Measurements from ENCODE around the gene CRISP1. TPM values are rescaled to one million over a fixed set of nuclear protein-coding genes. Genes with fewer than 3 reads are reported as not detected.
A peak's percentile ranks its signal among the peaks of the same experiment; 100 is the strongest.

The CRISP1 gene
- total and polyA plus RNA-seq, 9 of the 15 experiments (the other 6 are each of a cell fraction or from before 2014, with no cell fraction given), result not detected

- TF ChIP-seq TFE3 (CRISPR knock-in tag; IDR thresholded peaks at IDR 0.05) (no peak), CC2D1A (IDR thresholded peaks at IDR 0.05) (peak; percentile 97), ZNF512 (tag; IDR thresholded peaks at IDR 0.05) (no peak), ZNF780A (CRISPR knock-in tag; IDR thresholded peaks at IDR 0.05) (no peak), MTA1 (IDR thresholded peaks at IDR 0.05; ENCODE audit: borderline replicate concordance) (peak; percentile 92), RBM17 (IDR thresholded peaks at IDR 0.05; ENCODE audit: borderline replicate concordance, low read depth, low read length) (no peak), PRMT5 (CRISPR knock-in tag; IDR thresholded peaks at IDR 0.05) (no peak), PML (IDR thresholded peaks at IDR 0.05; ENCODE audit: low read length) (peak; percentile 98), E2F3 (CRISPR knock-in tag; IDR thresholded peaks at IDR 0.05) (no peak), MCM5 (IDR thresholded peaks at IDR 0.05; ENCODE audit: low read depth) (no peak), DLX4 (CRISPR knock-in tag; IDR thresholded peaks at IDR 0.05) (no peak), GMEB1 (CRISPR knock-in tag; IDR thresholded peaks at IDR 0.05) (peak; percentile 20; the same call in 1 of the 2 replicates), KDM5B (IDR thresholded peaks at IDR 0.05; ENCODE audit: insufficient replicate concordance, low read depth, low read length) (no peak)
Measured at GRCh38 chr6:49888742-49889431, 22.6 kb upstream of the CRISP1 start (continued).

Measured in K562 (cell line).